Common myeloid progenitor, CD34-positive (primary cell): ENCODE results near the gene FLAD1.

Experiments used
- CTCF ChIA-PET: fragments of 350-600 bp; sonication (Branson Sonifier 250); formaldehyde crosslinking; loops from one replicate; lab custom pipeline; 2021; ENCODE audit warnings: antibody characterized with exemption; lab: Charles Lee
- POLR2A ChIA-PET: fragments of 350-600 bp; sonication (Branson Sonifier 250); formaldehyde crosslinking; loops from one replicate; lab custom pipeline; 2021; ENCODE audit warnings: antibody characterized with exemption; lab: Charles Lee
- DNase-seq, 3 donors: peaks; one replicate each; pipeline versions ENCODE4 v3.0.0 to v3.0.0-alpha.2; 2013
- H3K27ac ChIP-seq, 2 experiments: 1 replicate in 1 of 2; 2 replicates in 1 of 2; pipeline ENCODE4 v1.7.0; 2013; ENCODE audit warnings: inconsistent platforms in 2 of 2, low read length in 2 of 2, mild to moderate bottlenecking in 2 of 2, low read depth in 1 of 2, moderate library complexity in 1 of 2; ENCODE audit not compliant: severe bottlenecking in 2 of 2, insufficient read depth in 1 of 2, poor library complexity in 1 of 2
- H3K27me3 ChIP-seq, 5 experiments: replicated peaks in 2 of 5; 1 replicate in 3 of 5; 2 replicates in 2 of 5; pipeline versions ENCODE4 v1.6.1 to v1.7.0; 2013; ENCODE audit warnings: low read length in 4 of 5, mild to moderate bottlenecking in 2 of 5, moderate library complexity in 2 of 5, inconsistent platforms in 1 of 5; ENCODE audit not compliant: insufficient read depth in 5 of 5, control insufficient read depth in 4 of 5
- H3K36me3 ChIP-seq, 4 experiments: 1 replicate in 2 of 4; 2 replicates in 2 of 4; pipeline versions ENCODE4 v1.6.1 to v1.7.0; 2013; ENCODE audit warnings: low read length in 3 of 4, control low read depth in 1 of 4, mild to moderate bottlenecking in 1 of 4; ENCODE audit not compliant: control insufficient read depth in 4 of 4, insufficient read depth in 4 of 4
- H3K4me1 ChIP-seq, 4 experiments: 1 replicate in 3 of 4; 2 replicates in 1 of 4; pipeline versions ENCODE4 v1.6.1 to v1.7.1; 2013; ENCODE audit warnings: low read length in 3 of 4, mild to moderate bottlenecking in 3 of 4, control low read depth in 1 of 4, inconsistent platforms in 1 of 4, moderate library complexity in 1 of 4; ENCODE audit not compliant: control insufficient read depth in 4 of 4, insufficient read depth in 4 of 4; ENCODE audit errors: control extremely low read depth in 1 of 4
- H3K4me3 ChIP-seq, 7 experiments: 1 replicate in 4 of 7; 2 replicates in 3 of 7; pipeline versions ENCODE4 v1.5.1 to v1.7.0; 2013; ENCODE audit warnings: mild to moderate bottlenecking in 7 of 7, low read length in 6 of 7, moderate library complexity in 6 of 7, inconsistent platforms in 2 of 7, low read depth in 2 of 7, control low read depth in 1 of 7; ENCODE audit not compliant: insufficient read depth in 4 of 7, control insufficient read depth in 1 of 7; ENCODE audit errors: extremely low read depth in 1 of 7
- H3K9me3 ChIP-seq, 5 experiments: 1 replicate in 4 of 5; 2 replicates in 1 of 5; pipeline versions ENCODE4 v1.6.1 to v1.7.1; 2013; ENCODE audit warnings: low read length in 4 of 5, mild to moderate bottlenecking in 2 of 5, inconsistent platforms in 1 of 5, low read depth in 1 of 5, moderate library complexity in 1 of 5; ENCODE audit not compliant: control insufficient read depth in 4 of 5, insufficient read depth in 2 of 5; ENCODE audit errors: control extremely low read depth in 1 of 5
- WGBS: methylation state at CpG from one replicate; pipeline ENCODE4 v1.1.5; 2013; ENCODE audit not compliant: insufficient coverage; 5-methylcytosine and 5-hydroxymethylcytosine counted together

FLAD1 gene

DNA sequence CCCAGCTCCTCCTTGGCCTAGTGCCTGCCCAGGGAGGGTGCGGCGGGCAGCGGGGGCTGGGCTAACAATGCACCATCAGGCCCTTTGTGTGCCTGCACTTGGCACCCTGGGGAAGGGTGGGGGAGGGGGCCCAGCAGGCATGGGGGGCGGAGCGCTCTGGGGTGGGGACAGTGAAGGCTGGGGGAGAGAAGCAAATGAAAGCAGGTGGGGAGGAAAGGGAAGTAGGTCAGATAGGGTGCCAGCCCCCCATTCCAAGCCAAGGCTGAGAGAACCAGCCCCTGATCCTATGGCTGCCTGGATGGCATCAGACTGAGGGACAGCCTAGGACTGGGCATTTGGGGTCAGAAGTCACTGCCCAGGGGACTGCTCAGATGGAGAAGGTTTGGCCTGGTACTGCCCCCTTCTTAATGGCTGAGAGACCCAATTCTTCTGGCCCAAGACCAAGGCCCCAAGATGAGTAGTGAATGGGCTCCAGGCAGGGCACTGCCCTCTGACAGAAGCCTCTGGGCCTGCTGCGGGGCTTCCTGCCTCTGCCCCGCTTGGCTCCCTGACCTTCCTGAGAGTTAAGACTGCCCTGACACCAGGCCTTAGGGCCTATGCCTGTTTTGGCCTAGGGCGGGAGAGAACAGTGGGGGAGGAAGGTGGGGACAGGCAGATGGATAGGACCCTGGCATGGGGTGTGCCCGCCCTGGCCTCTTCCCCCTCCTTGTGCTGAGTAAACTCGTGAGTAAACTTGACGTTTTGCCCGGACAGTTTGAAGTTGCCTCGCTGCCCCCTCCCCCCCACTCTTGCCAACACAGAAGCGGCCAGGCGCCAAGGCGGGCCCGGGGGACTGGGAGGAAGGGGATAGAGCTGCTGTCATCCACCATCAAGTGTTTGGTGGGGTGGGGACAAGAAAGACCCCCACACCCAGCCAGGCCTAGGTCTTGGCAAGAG is 22.2 kb downstream of the FLAD1 start:
- no peaks in the 10 kb centered on the region for H3K27me3 ChIP-seq
- H3K27ac ChIP-seq = peak overlapping the region in 1 of 2 experiments; percentile 78
- H3K4me1 ChIP-seq = peaks cover 11 to 90% (median 79%) of the 10 kb centered on the region in 4 experiments
- WGBS = 100% methylated on average over 1 of the region's 17 CpGs
- ChIA-PET POLR2A (interaction anchor here (0.7 kb wide), 2 partner anchors 34 to 36 kb away, joined by 3 read pairs; no protein-coding TSS in a partner anchor), CTCF (interaction anchor here (0.7 to 14.0 kb wide), 8 partner anchors 9 to 34 kb away, joined by 3 to 320 read pairs (median 9); partner anchors contain the start of genes CKS1B, FLAD1 and SHC1)
- no peaks in the 10 kb centered on the region for H3K9me3 ChIP-seq
- peak overlapping the region in 3 of 7 experiments; percentile 32 to 95 (median 37) for H3K4me3 ChIP-seq
- DNase-seq = no peak
- no peaks in the 10 kb centered on the region for H3K36me3 ChIP-seq

DNA sequence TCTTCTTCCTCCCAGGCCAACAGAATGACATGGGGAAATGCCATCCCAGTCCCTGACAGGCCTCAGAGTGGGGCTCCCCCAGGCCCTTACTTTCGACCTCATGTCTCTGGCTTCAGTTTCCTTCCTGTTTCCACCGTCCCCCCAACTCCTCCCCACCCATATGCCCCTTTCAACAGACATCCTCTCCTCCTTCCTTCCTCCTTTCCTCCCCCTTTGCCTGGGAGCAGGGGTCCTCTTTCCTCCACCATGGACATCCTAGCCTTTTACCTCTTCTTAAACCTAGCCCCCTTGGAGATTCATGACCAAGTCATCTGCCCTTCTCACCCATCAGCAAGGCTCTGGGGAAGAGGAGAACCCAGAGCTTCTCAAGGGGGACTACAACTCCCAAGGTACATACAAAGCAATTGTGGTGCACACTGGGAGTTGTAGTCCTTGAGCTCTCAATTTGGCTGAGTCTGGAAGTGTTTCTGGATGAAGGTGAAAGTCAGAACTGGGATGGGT is 23.5 kb downstream of the FLAD1 start:
- Histone ChIP-seq H3K4me3 (no peak overlapping the region), H3K27ac (no peak overlapping the region)
- CTCF ChIA-PET = interaction anchor here (0.7 to 4.2 kb wide), 8 partner anchors 8 to 38 kb away, joined by 3 to 33 read pairs (median 8); no protein-coding TSS in a partner anchor

DNA sequence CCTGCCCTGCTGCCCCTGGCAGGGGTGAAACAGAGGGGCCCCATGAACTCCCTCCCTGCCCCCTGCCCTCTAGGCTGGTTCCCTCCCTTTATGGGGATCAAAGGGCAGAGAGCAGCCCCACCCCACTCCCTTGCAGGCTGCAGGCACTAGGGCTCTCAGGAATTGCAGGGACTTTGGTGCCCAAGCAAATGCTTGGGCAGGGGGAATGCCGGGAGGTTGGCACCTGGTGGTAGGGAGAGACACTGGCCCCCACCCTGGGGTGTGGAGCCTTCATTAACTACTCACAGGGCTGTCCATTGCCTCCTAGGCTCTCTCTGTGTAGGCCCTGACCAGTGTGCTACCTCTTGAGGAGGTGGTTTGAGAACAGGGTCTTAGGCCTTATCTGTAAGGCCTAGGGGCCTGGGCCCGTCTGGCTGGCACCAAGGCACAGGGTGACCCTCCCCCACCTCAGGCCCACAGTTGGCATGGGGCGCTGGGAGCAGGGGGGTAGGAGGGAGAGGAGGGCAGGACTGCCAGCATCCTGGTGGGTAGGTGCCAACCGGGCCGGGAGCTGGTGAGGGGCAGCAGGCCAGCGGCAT is 24.2 kb downstream of the FLAD1 start:
- Histone ChIP-seq H3K27me3 (no peaks in the 10 kb centered on the region), H3K27ac (no peak overlapping the region), H3K9me3 (no peaks in the 10 kb centered on the region), H3K36me3 (no peaks in the 10 kb centered on the region), H3K4me3 (peak overlapping the region in 1 of 7 experiments; percentile 7), H3K4me1 (peaks cover 11 to 95% (median 83%) of the 10 kb centered on the region in 4 experiments)
- no peak for DNase-seq
- WGBS = 70% methylated on average over 2 of the region's 6 CpGs
- POLR2A ChIA-PET = interaction anchor here (0.7 to 1.1 kb wide), 2 partner anchors 8 to 52 kb away, joined by 3 to 4 read pairs; partner anchors contain the start of gene PBXIP1
- CTCF ChIA-PET = interaction anchor here (0.7 to 4.2 kb wide), 12 partner anchors 7 to 71 kb away, joined by 3 to 33 read pairs (median 6); partner anchors contain the start of genes PBXIP1 and PMVK

More for the DNA sequence above, 23.5 kb downstream of the FLAD1 start:
- no peaks in the 10 kb centered on the region for H3K9me3 ChIP-seq
- H3K27me3 ChIP-seq = no peaks in the 10 kb centered on the region
- WGBS = no CpG with 5 or more reads among the region's 2 CpGs
- POLR2A ChIA-PET = interaction anchor here (0.7 kb wide), 2 partner anchors 33 to 37 kb away, joined by 3 read pairs; no protein-coding TSS in a partner anchor
- H3K4me1 ChIP-seq = peaks cover 11 to 91% (median 78%) of the 10 kb centered on the region in 4 experiments
- peak; percentile 34 to 74 (median 68) for DNase-seq
- H3K36me3 ChIP-seq = no peaks in the 10 kb centered on the region

DNA sequence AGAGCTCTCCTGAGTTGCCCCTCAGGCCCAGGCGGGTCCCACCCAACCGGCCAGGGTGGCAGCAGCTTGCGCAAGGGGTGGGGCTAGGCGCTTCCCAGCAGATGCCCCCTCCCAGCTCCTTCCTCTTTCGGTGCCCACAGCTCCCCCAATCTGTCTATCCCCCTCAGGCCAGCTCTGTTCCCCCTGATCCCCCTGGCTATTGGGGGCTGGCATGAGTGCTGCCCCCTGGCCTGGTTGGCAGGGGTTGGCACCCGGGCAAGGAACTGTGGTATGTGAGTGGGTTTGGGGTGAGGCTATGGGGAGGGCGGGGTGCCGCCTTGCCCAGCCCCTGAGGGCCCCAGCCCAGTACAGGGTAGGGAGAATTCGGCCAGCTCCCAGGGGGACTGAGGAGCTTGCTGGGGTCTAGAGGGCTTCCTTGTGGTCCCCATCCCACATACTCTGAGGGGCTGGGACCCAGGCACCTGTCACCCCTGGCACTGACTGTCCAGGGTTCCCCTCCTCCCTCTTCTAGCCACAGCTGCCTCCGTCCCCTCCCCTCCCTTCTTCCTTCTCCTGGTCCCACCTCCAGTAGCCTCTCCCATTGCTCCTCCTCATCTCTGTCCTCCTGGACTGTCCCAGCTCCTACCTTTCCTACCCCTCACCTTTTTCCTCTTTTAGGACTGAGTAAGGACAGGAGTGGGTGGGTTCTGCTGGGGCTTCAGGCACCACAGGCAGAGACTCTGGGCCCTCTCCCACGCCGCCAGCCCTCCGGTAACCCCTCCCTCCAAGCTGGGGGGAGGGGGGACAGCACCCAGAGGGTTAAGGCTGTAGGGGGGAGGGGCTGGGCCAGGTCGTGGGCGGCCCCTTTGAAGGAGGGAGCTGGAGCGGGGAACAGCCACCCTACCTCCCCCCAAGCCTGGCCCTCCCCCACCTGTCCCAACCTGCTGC is 25.1 kb downstream of the FLAD1 start:
- H3K27ac ChIP-seq = no peak overlapping the region

DNA sequence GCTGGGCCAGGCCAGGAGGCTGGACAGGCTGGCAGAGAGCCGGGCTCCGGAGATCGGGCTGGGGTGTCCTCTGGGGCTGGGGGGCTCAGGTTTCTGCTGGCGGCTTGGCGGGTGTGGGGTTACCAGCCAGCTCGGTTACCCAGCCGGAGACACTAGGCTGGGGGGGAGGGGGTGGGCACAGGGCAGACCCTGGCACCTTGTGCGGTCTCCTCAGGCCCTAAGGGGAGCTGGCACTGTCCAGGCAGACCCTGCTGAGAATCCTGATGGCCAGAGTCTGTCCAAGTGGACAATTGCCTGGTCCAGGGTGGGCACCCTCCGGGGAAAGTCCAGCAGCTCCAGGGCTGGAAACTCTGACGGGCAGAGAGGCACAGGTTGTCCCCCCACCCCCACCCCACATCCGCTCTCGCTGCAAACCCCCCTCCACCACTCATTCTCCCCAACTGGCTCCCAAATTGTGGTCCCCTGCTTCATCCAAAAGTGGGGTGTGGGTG is 26.1 kb downstream of the FLAD1 start:
- H3K4me1 ChIP-seq = peaks cover 9 to 97% (median 87%) of the 10 kb centered on the region in 4 experiments
- DNase-seq = no peak
- WGBS = 97% methylated on average over 9 of the region's 12 CpGs
- H3K4me3 ChIP-seq = no peak overlapping the region
- no peak overlapping the region for H3K27ac ChIP-seq
- H3K9me3 ChIP-seq = no peaks in the 10 kb centered on the region
- ChIA-PET CTCF (interaction anchor here (1.3 to 4.2 kb wide), 3 partner anchors 8 to 42 kb away, joined by 4 to 33 read pairs (median 15); partner anchors contain the start of gene ADAM15), POLR2A (no interaction called here)
- H3K36me3 ChIP-seq = peaks cover 0 to 3% (median 0%) of the 10 kb centered on the region in 4 experiments
- no peaks in the 10 kb centered on the region for H3K27me3 ChIP-seq

More for the DNA sequence above, 25.1 kb downstream of the FLAD1 start:
- peak overlapping the region in 2 of 7 experiments; percentile 7 to 11 for H3K4me3 ChIP-seq
- DNase-seq = peak in 2 of 3 donors; percentile 51 to 58
- H3K9me3 ChIP-seq = no peaks in the 10 kb centered on the region
- H3K4me1 ChIP-seq = peaks cover 9 to 98% (median 87%) of the 10 kb centered on the region in 4 experiments
- CTCF ChIA-PET = interaction anchor here (0.7 to 4.2 kb wide), 11 partner anchors 9 to 72 kb away, joined by 3 to 33 read pairs (median 6); partner anchors contain the start of genes ADAM15, PBXIP1 and PMVK
- H3K36me3 ChIP-seq = no peaks in the 10 kb centered on the region
- 59% methylated on average over 4 of the region's 16 CpGs for WGBS
- POLR2A ChIA-PET = interaction anchor here (0.7 to 1.1 kb wide), 2 partner anchors 8 to 53 kb away, joined by 3 to 4 read pairs; partner anchors contain the start of gene PBXIP1
- H3K27me3 ChIP-seq = no peaks in the 10 kb centered on the region
